Thoracic aorta (tissue), 2 donors: ENCODE results near the gene NLGN1. TPM values are rescaled to one million over a fixed set of nuclear protein-coding genes. Genes with fewer than 3 reads are reported as not detected.

Experiments
- ATAC-seq: fragments of 150-250 bp; one replicate; pipeline ENCODE4 v1.8.0; 2017; ENCODE audit warnings: low read depth; ENCODE audit not compliant: insufficient number of reproducible peaks, low FRiP score
- DNase-seq: peaks from one replicate; pipeline ENCODE4 v3.0.0-alpha.2; 2020; ENCODE audit warnings: low spot score
- H3K27ac ChIP-seq, 2 donors: fragments of 200-600 bp; sonication (generic); 1 replicate in 1 of 2; 2 replicates in 1 of 2; pipeline ENCODE4 v1.5.1; 2016; ENCODE audit warnings: mild to moderate bottlenecking in 2 of 2, moderate library complexity in 2 of 2
- H3K27me3 ChIP-seq: fragments of 200-600 bp; sonication (generic); replicated peaks from 2 replicates; pipeline ENCODE4 v1.6.0; 2016; ENCODE audit warnings: mild to moderate bottlenecking; ENCODE audit not compliant: insufficient read depth
- H3K36me3 ChIP-seq: fragments of 200-600 bp; sonication (generic); one replicate; pipeline ENCODE4 v1.5.1; 2016
- H3K4me1 ChIP-seq, 2 donors: fragments of 200-600 bp; sonication (generic); 1 replicate in 1 of 2; 2 replicates in 1 of 2; pipeline versions ENCODE4 v1.5.1 to v1.6.0; 2016; ENCODE audit warnings: low read depth in 2 of 2, mild to moderate bottlenecking in 1 of 2; ENCODE audit not compliant: control insufficient read depth in 1 of 2
- H3K4me3 ChIP-seq: fragments of 200-600 bp; sonication (generic); 2 replicates; pipeline ENCODE4 v1.5.1; 2016; ENCODE audit warnings: mild to moderate bottlenecking
- H3K9me3 ChIP-seq: fragments of 200-600 bp; sonication (generic); 2 replicates; pipeline ENCODE4 v1.5.1; 2016
- CTCF ChIP-seq: fragments of 200-600 bp; sonication (generic); IDR thresholded peaks from one replicate; pipeline ENCODE4 v1.5.1; 2019; ENCODE audit warnings: antibody characterized with exemption
- total RNA-seq, 2 donors: library from RNA; depleted of rRNA; stranded (reverse); fragments of >200 nt; gene quantifications; one replicate each; pipeline versions ENCODE4 v1.1.0 to v1.2.3, GENCODE V29; 2016

The NLGN1 gene
- total RNA-seq, 2 donors from 2014 or later = 17.8 to 18.3 TPM

- H3K4me3 ChIP-seq = no peak overlapping the region
- ATAC-seq (no peak), DNase-seq (no peak)
- H3K27ac ChIP-seq = no peak overlapping the region
- H3K9me3 ChIP-seq = peaks cover 3% of the 10 kb centered on the region
- TF ChIP-seq CTCF = no peak
- H3K36me3 ChIP-seq = no peaks in the 10 kb centered on the region
- no peaks in the 10 kb centered on the region for H3K4me1 ChIP-seq
- no peaks in the 10 kb centered on the region for H3K27me3 ChIP-seq
Observed at GRCh38 chr3:173702561-173702960, 305.0 kb downstream of the NLGN1 start.

GRCh38 chr3:173703771-173704170, 306.2 kb downstream of the NLGN1 start:
- TF ChIP-seq CTCF = no peak
- H3K9me3 ChIP-seq = peaks cover 3% of the 10 kb centered on the region
- DNase-seq = no peak
- no peak overlapping the region for H3K27ac ChIP-seq
- ATAC-seq = no peak
- H3K27me3 ChIP-seq = no peaks in the 10 kb centered on the region
- no peaks in the 10 kb centered on the region for H3K36me3 ChIP-seq
- H3K4me3 ChIP-seq = no peak overlapping the region
- H3K4me1 ChIP-seq = no peaks in the 10 kb centered on the region

- Histone ChIP-seq H3K27ac (no peak overlapping the region), H3K9me3 (no peaks in the 10 kb centered on the region), H3K36me3 (no peaks in the 10 kb centered on the region), H3K27me3 (no peaks in the 10 kb centered on the region), H3K4me1 (peaks cover 0 to 2% of the 10 kb centered on the region in 2 donors), H3K4me3 (no peak overlapping the region)
- ATAC-seq (no peak), DNase-seq (no peak)
- TF ChIP-seq CTCF = no peak
Observed at GRCh38 chr3:173706630-173707029, 309.1 kb downstream of the NLGN1 start.

GRCh38 chr3:173708191-173708590, 310.6 kb downstream of the NLGN1 start:
- H3K27ac ChIP-seq = no peak overlapping the region
- DNase-seq (no peak), ATAC-seq (no peak)

GRCh38 chr3:173709026-173709425, 311.5 kb downstream of the NLGN1 start:
- peaks cover 0 to 2% of the 10 kb centered on the region in 2 donors for H3K4me1 ChIP-seq
- no peaks in the 10 kb centered on the region for H3K9me3 ChIP-seq
- no peak overlapping the region for H3K4me3 ChIP-seq
- H3K27me3 ChIP-seq = no peaks in the 10 kb centered on the region
- DNase-seq = no peak
- no peaks in the 10 kb centered on the region for H3K36me3 ChIP-seq
- H3K27ac ChIP-seq = no peak overlapping the region
- no peak for ATAC-seq
- no peak for TF ChIP-seq CTCF

More at GRCh38 chr3:173708191-173708590, 310.6 kb downstream of the NLGN1 start:
- Histone ChIP-seq H3K36me3 (no peaks in the 10 kb centered on the region), H3K27me3 (no peaks in the 10 kb centered on the region), H3K4me1 (peaks cover 0 to 2% of the 10 kb centered on the region in 2 donors), H3K9me3 (no peaks in the 10 kb centered on the region), H3K4me3 (no peak overlapping the region)
- no peak for TF ChIP-seq CTCF
